Fibroblast of upper back skin (primary cell): ENCODE data around the gene CADPS.

ENCODE experiments used
- DNase-seq: peaks from one replicate; pipeline ENCODE4 v3.0.0-alpha.2; 2013

CADPS gene

GRCh38 chr3:62548528-62549205 lies 326.5 kb downstream of the CADPS start:
- no peak for DNase-seq

GRCh38 chr3:62546266-62546665 lies 328.9 kb downstream of the CADPS start:
- peak; percentile 10 for DNase-seq

GRCh38 chr3:62542185-62542584 lies 333.0 kb downstream of the CADPS start:
- no peak for DNase-seq

GRCh38 chr3:62539762-62540161 lies 335.5 kb downstream of the CADPS start:
- no peak for DNase-seq

- DNase-seq = no peak
These were observed 336.4 kb downstream of the CADPS start for GRCh38 chr3:62538691-62539356.

- no peak for DNase-seq
These were observed 340.9 kb downstream of the CADPS start for GRCh38 chr3:62534326-62534725.

- no peak for DNase-seq
These were observed 342.4 kb downstream of the CADPS start for GRCh38 chr3:62532796-62533195.

GRCh38 chr3:62531981-62532380 lies 343.2 kb downstream of the CADPS start:
- no peak for DNase-seq

- DNase-seq = no peak
These were observed 343.7 kb downstream of the CADPS start for GRCh38 chr3:62531493-62531892.

GRCh38 chr3:62529230-62529629 lies 346.0 kb downstream of the CADPS start:
- DNase-seq = peak; percentile 37

GRCh38 chr3:62527474-62527873 lies 347.7 kb downstream of the CADPS start:
- DNase-seq = peak; percentile 56

- DNase-seq = peak; percentile 78
These were observed 349.9 kb downstream of the CADPS start for GRCh38 chr3:62525281-62525680.

- no peak for DNase-seq
These were observed 351.5 kb downstream of the CADPS start for GRCh38 chr3:62523672-62524071.

- DNase-seq = no peak
These were observed 353.6 kb downstream of the CADPS start for GRCh38 chr3:62521464-62522105.

- DNase-seq = no peak
These were observed 371.7 kb downstream of the CADPS start for GRCh38 chr3:62503516-62503915.

GRCh38 chr3:62502315-62503300 lies 372.6 kb downstream of the CADPS start:
- no peak for DNase-seq

GRCh38 chr3:62501289-62501668 lies 373.9 kb downstream of the CADPS start:
- no peak for DNase-seq

- no peak for DNase-seq
These were observed 374.5 kb downstream of the CADPS start for GRCh38 chr3:62500556-62501288.

- peak; percentile 3 for DNase-seq
These were observed 378.1 kb downstream of the CADPS start for GRCh38 chr3:62497156-62497555.

- no peak for DNase-seq
These were observed 378.7 kb downstream of the CADPS start for GRCh38 chr3:62496503-62496902.

GRCh38 chr3:62493109-62493801 lies 382.0 kb downstream of the CADPS start:
- DNase-seq = no peak

GRCh38 chr3:62482961-62483360 lies 392.3 kb downstream of the CADPS start:
- no peak for DNase-seq
